Gastroesophageal sphincter (tissue), 4 donors: ENCODE measurements around the gene SLC10A2. TPM values are rescaled to one million over a fixed set of nuclear protein-coding genes. Genes with fewer than 3 reads are reported as not detected.

Experiments
- ATAC-seq: fragments of 150-250 bp; one replicate; pipeline ENCODE4 v1.9.1; 2016; ENCODE audit warnings: mild to moderate bottlenecking, moderate library complexity
- H3K27ac ChIP-seq, 4 donors: fragments of 200-600 bp; sonication (generic) in 3 of 4; 1 replicate in 3 of 4; 2 replicates in 1 of 4; pipeline ENCODE4 v1.5.1; 2016 to 2019
- H3K27me3 ChIP-seq: fragments of 200-600 bp; sonication (generic); one replicate; pipeline ENCODE4 v1.5.1; 2019
- H3K36me3 ChIP-seq, 2 donors: fragments of 200-600 bp; sonication (generic); one replicate each; pipeline ENCODE4 v1.5.1; 2019; ENCODE audit warnings: control low read depth in 1 of 2
- H3K4me1 ChIP-seq, 3 donors: fragments of 200-600 bp; sonication (generic); 1 replicate in 2 of 3; 2 replicates in 1 of 3; pipeline ENCODE4 v1.5.1; 2016 to 2019; ENCODE audit warnings: control low read depth in 2 of 3
- H3K4me3 ChIP-seq, 2 donors: fragments of 200-600 bp; sonication (generic); one replicate each; pipeline ENCODE4 v1.5.1; 2019; ENCODE audit warnings: mild to moderate bottlenecking in 1 of 2, moderate library complexity in 1 of 2
- H3K9me3 ChIP-seq, 3 donors: fragments of 200-600 bp; sonication (generic); one replicate each; pipeline ENCODE4 v1.5.1; 2017 to 2019; ENCODE audit warnings: control low read depth in 2 of 3
- CTCF ChIP-seq, 4 experiments: fragments of 200-600 bp in 2 of 4; fragments of 450-650 bp in 2 of 4; sonication (generic) in 1 of 4; IDR thresholded peaks; one replicate each; pipeline ENCODE4 v1.5.1; 2017 to 2019; ENCODE audit warnings: antibody characterized with exemption in 4 of 4, mild to moderate bottlenecking in 2 of 4, moderate library complexity in 2 of 4
- EP300 ChIP-seq: sonication (generic); formaldehyde crosslinking; IDR thresholded peaks from one replicate; pipeline ENCODE4 v1.6.1; 2017; ENCODE audit warnings: antibody characterized with exemption, mild to moderate bottlenecking
- POLR2A ChIP-seq, 2 donors: fragments of 450-650 bp; IDR thresholded peaks; one replicate each; pipeline ENCODE4 v1.6.1; 2017; ENCODE audit warnings: antibody characterized with exemption in 2 of 2, mild to moderate bottlenecking in 2 of 2, moderate library complexity in 1 of 2
- POLR2AphosphoS5 ChIP-seq: sonication (generic); formaldehyde crosslinking; IDR thresholded peaks from one replicate; pipeline ENCODE4 v1.6.1; 2017; ENCODE audit warnings: antibody characterized with exemption
- WGBS, 2 donors: methylation state at CpG; one replicate each; pipeline ENCODE4 v1.1.5; 2018; ENCODE audit warnings: low coverage in 1 of 2; 5-methylcytosine and 5-hydroxymethylcytosine counted together
- total RNA-seq, 4 donors: library from RNA; depleted of rRNA; stranded (reverse); fragments of >200 nt; gene quantifications; one replicate each; pipeline ENCODE4 v1.1.0, GENCODE V29; 2016

The SLC10A2 gene
- total RNA-seq, 4 donors from 2014 or later, result 0.08 TPM; not detected in 3

GRCh38 chr13:103101901-103102300 is 35.7 kb upstream of the SLC10A2 start:
- Histone ChIP-seq H3K27me3 (no peaks in the 10 kb centered on the region), H3K27ac (no peak overlapping the region), H3K9me3 (no peaks in the 10 kb centered on the region), H3K36me3 (no peaks in the 10 kb centered on the region), H3K4me1 (no peaks in the 10 kb centered on the region), H3K4me3 (no peak overlapping the region)
- WGBS, 2 donors, result 17 to 64% methylated on average over 1 to 7 of the region's 7 CpGs
- TF ChIP-seq CTCF (IDR thresholded peaks at IDR 0.05) (no peak), POLR2A (IDR thresholded peaks at IDR 0.05) (no peak), EP300 (no peak), POLR2AphosphoS5 (no peak)
- no peak for ATAC-seq

GRCh38 chr13:103101500-103101899 is 35.3 kb upstream of the SLC10A2 start:
- Histone ChIP-seq H3K9me3 (no peaks in the 10 kb centered on the region), H3K27ac (no peak overlapping the region), H3K4me3 (no peak overlapping the region), H3K36me3 (no peaks in the 10 kb centered on the region), H3K27me3 (no peaks in the 10 kb centered on the region), H3K4me1 (no peaks in the 10 kb centered on the region)
- TF ChIP-seq POLR2AphosphoS5 (no peak), EP300 (no peak), POLR2A (IDR thresholded peaks at IDR 0.05) (no peak), CTCF (IDR thresholded peaks at IDR 0.05) (no peak)
- no peak for ATAC-seq
- WGBS, 2 donors, result 7 to 28% methylated on average over 2 of the region's 2 CpGs

- no peak for ATAC-seq
- no peak overlapping the region for H3K27ac ChIP-seq
- H3K36me3 ChIP-seq, result no peaks in the 10 kb centered on the region
- no peak overlapping the region for H3K4me3 ChIP-seq
- no peak for TF ChIP-seq CTCF (IDR thresholded peaks at IDR 0.05)
- no peak for TF ChIP-seq POLR2A (IDR thresholded peaks at IDR 0.05)
- no peaks in the 10 kb centered on the region for H3K9me3 ChIP-seq
- H3K27me3 ChIP-seq, result no peaks in the 10 kb centered on the region
- no peaks in the 10 kb centered on the region for H3K4me1 ChIP-seq
Measured at GRCh38 chr13:103100830-103101229, 34.6 kb upstream of the SLC10A2 start.

- Histone ChIP-seq H3K36me3 (no peaks in the 10 kb centered on the region), H3K27me3 (no peaks in the 10 kb centered on the region), H3K9me3 (no peaks in the 10 kb centered on the region), H3K4me1 (no peaks in the 10 kb centered on the region), H3K27ac (no peak overlapping the region), H3K4me3 (no peak overlapping the region)
- 83 to 87% methylated on average over 2 to 3 of the region's 5 CpGs for WGBS, 2 donors
- TF ChIP-seq EP300 (no peak), POLR2A (IDR thresholded peaks at IDR 0.05) (no peak), CTCF (IDR thresholded peaks at IDR 0.05) (no peak), POLR2AphosphoS5 (no peak)
- ATAC-seq, result no peak
Measured at GRCh38 chr13:103099722-103100293, 33.6 kb upstream of the SLC10A2 start.

- Histone ChIP-seq H3K9me3 (peaks cover 0 to 9% (median 0%) of the 10 kb centered on the region in 3 donors), H3K36me3 (no peaks in the 10 kb centered on the region), H3K27ac (no peak overlapping the region), H3K4me1 (no peaks in the 10 kb centered on the region), H3K27me3 (no peaks in the 10 kb centered on the region), H3K4me3 (no peak overlapping the region)
- TF ChIP-seq CTCF (IDR thresholded peaks at IDR 0.05) (no peak), POLR2A (IDR thresholded peaks at IDR 0.05) (no peak), POLR2AphosphoS5 (no peak), EP300 (no peak)
- WGBS, 2 donors, result 66 to 69% methylated on average over 2 to 3 of the region's 3 CpGs
- ATAC-seq, result no peak
Measured at GRCh38 chr13:103098535-103098934, 32.3 kb upstream of the SLC10A2 start.
